Thoracic aorta endothelial cell (primary cell): ENCODE results near the gene RYR2. TPM values are rescaled to one million over a fixed set of nuclear protein-coding genes. Genes with fewer than 3 reads are reported as not detected.

Experiments used
- small RNA-seq: library from RNA; depleted of rRNA; stranded (forward); fragments of <200 nt; gene quantifications from one replicate; pipeline ENCODE3, GENCODE V24; 2012
- total RNA-seq: library from RNA; depleted of rRNA; stranded (reverse); fragments of >200 nt; gene quantifications from 2 replicates; pipeline ENCODE4 v1.2.3, GENCODE V29; 2012

Gene RYR2
- total RNA-seq = 0.07 TPM in 1 of 2 replicates, not detected in the other

DNA sequence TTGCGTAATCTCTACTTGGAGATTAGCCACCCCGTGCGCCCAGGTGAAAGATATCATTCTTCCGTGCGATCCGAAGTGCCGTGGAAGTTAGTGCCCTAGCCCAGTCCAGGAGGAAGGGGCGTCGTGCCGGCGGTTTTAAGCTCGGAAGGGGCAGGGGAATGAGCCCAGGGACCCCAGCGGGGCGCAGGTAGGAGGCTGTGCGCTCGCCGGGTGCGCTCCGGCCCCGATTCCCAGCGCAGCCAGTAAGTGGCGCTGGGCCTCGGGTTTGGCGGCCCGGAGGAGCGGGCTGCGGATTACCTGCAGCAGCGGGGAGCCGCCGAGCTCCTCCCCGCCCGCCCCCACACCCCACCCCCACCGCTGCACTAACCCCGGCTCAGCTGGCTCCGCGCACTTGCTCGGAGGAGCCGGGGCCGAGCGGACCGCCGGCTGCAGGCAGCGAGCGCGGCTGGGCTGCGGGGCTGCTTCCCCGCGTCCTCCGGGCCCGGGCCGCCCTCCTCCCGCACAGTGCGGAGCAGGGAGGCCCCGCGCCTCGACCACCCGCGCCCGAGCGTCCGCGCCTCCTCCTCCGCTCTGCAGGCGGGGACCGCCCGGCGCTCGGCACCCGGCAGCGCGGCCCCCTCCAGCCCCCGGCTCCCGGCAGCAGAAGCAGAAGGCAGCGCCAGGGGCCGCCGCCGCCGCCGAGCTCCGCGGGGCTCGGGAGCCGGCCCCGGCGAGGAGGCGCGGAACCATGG is at the start of gene RYR2:
Gene RYR2, plus strand, starts transcription at position 390 of the 731 bp plus-strand sequence. Its CDS starts 338 bp downstream, at position 728.

DNA sequence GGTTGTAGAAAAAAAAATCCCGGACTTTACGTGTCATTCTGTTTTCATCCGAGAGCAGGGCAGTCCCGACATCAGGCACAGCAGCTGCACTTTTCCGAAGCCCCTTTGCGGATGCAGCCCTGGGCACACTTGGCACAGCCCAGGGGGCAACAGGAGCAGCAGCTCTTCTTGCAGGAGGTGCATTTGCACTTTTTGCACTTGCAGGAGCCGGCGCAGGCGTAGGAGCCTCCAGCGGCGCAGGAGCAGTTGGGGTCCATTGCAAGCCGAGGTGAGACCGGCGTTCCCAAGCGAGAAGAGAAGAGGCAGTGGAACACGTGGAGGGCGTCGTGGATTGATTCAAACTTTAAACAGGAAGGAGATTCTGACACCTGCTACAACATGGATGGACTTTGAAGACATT is 37.9 kb upstream of the RYR2 start, which contains the start of gene MT1HL1:
Gene MT1HL1, minus strand, starts transcription at position 326 of the 400 bp plus-strand sequence. Its CDS starts 69 bp downstream, at position 257.

Small RNAs within 50 kb of the gene (small RNA-seq; reads per million reads assigned to genes)
- not detected for gene MIR4428
- gene RF00402 = not detected

Other genes with a start within 250 kb of the RYR2 start
- gene MTR, start 246.9 kb upstream of the RYR2 start, total RNA-seq = 50.3 and 55.6 TPM in 2 replicates
- not detected in 2 replicates for gene MT1HL1, start 37.7 kb upstream of the RYR2 start, total RNA-seq